Pulmonary artery endothelial cell (primary cell): Measurements from ENCODE around the gene ATP10A. TPM values are rescaled to one million over a fixed set of nuclear protein-coding genes. Genes with fewer than 3 reads are reported as not detected.

Experiments
- DNase-seq: peaks from one replicate; pipeline ENCODE4 v3.0.0-alpha.2; 2011; ENCODE audit warnings: low read depth, low spot score
- total RNA-seq: library from RNA; depleted of rRNA; stranded (reverse); fragments of >200 nt; gene quantifications from 2 replicates; pipeline ENCODE4 v1.2.3, GENCODE V29; 2014

Gene ATP10A
- total RNA-seq, 1 donor from 2014 or later, result not detected

- DNase-seq, result no peak
Measured at GRCh38 chr15:25739687-25740121, 123.4 kb downstream of the ATP10A start.

GRCh38 chr15:25738171-25738965 lies 124.8 kb downstream of the ATP10A start:
- DNase-seq, result no peak

GRCh38 chr15:25737218-25737643 lies 125.9 kb downstream of the ATP10A start:
- no peak for DNase-seq

- no peak for DNase-seq
Measured at GRCh38 chr15:25736461-25736860, 126.7 kb downstream of the ATP10A start.

GRCh38 chr15:25735550-25736384 lies 127.4 kb downstream of the ATP10A start:
- no peak for DNase-seq

GRCh38 chr15:25734680-25735355 lies 128.3 kb downstream of the ATP10A start:
- DNase-seq, result no peak

- DNase-seq, result no peak
Measured at GRCh38 chr15:25733856-25734679, 129.1 kb downstream of the ATP10A start.

- no peak for DNase-seq
Measured at GRCh38 chr15:25733036-25733855, 129.9 kb downstream of the ATP10A start.

- DNase-seq, result no peak
Measured at GRCh38 chr15:25732191-25732590, 130.9 kb downstream of the ATP10A start.

- DNase-seq, result no peak
Measured at GRCh38 chr15:25731411-25731810, 131.7 kb downstream of the ATP10A start.

GRCh38 chr15:25730918-25731317 lies 132.2 kb downstream of the ATP10A start:
- DNase-seq, result no peak

GRCh38 chr15:25728816-25729215 lies 134.3 kb downstream of the ATP10A start:
- no peak for DNase-seq

GRCh38 chr15:25727867-25728600 lies 135.1 kb downstream of the ATP10A start:
- DNase-seq, result no peak

GRCh38 chr15:25727116-25727515 lies 136.0 kb downstream of the ATP10A start:
- no peak for DNase-seq

- DNase-seq, result no peak
Measured at GRCh38 chr15:25725758-25726157, 137.4 kb downstream of the ATP10A start.

GRCh38 chr15:25724899-25725298 lies 138.2 kb downstream of the ATP10A start:
- no peak for DNase-seq

GRCh38 chr15:25721605-25721955 lies 141.5 kb downstream of the ATP10A start:
- no peak for DNase-seq

- no peak for DNase-seq
Measured at GRCh38 chr15:25719101-25719985, 143.8 kb downstream of the ATP10A start.
